Measurements from ENCODE around the gene GABARAP. TPM values are rescaled to one million over a fixed set of nuclear protein-coding genes. Genes with fewer than 3 reads are reported as not detected.
A peak's percentile ranks its signal among the peaks of the same experiment; 100 is the strongest.

The GABARAP gene
- polyA plus RNA-seq, 1 donor from 2014 or later, result 384 TPM

- no peaks in the 10 kb centered on the region for H3F3A ChIP-seq (ENCODE audit: insufficient read depth, low read length, poor library complexity, severe bottlenecking)
- TF ChIP-seq CTCF (IDR thresholded peaks at IDR 0.05; ENCODE audit: poor library complexity, severe bottlenecking), result no peak
- no peak for TF ChIP-seq RAD21 (conservative IDR thresholded peaks at IDR 0.05)
- TF ChIP-seq REST (IDR thresholded peaks at IDR 0.05; ENCODE audit: borderline replicate concordance), result no peak
- TF ChIP-seq POLR2AphosphoS5 (IDR thresholded peaks at IDR 0.05), result no peak
- no peak for TF ChIP-seq EZH2 (IDR thresholded peaks at IDR 0.05; ENCODE audit: borderline replicate concordance, insufficient read depth, low read length, poor library complexity, severe bottlenecking)
- TF ChIP-seq MXI1 (conservative IDR thresholded peaks at IDR 0.05; ENCODE audit: poor library complexity, severe bottlenecking), result no peak
- no peak for TF ChIP-seq SMC3 (conservative IDR thresholded peaks at IDR 0.05; ENCODE audit: poor library complexity)
- no peak for TF ChIP-seq TAF1 (IDR thresholded peaks at IDR 0.05; ENCODE audit: low read depth)
- no peak for TF ChIP-seq EP300 (conservative IDR thresholded peaks at IDR 0.05; ENCODE audit: poor library complexity, severe bottlenecking)
- no peaks in the 10 kb centered on the region for H3K79me2 ChIP-seq (replicated peaks; ENCODE audit: insufficient read depth, low read length)
- H4K20me1 ChIP-seq (ENCODE audit: insufficient read depth), result no peaks in the 10 kb centered on the region
- H2AFZ ChIP-seq (ENCODE audit: low read depth, low read length), result no peak overlapping the region
- peaks cover 4% of the 10 kb centered on the region for H3K36me3 ChIP-seq (ENCODE audit: insufficient read depth, low read length)
- H3K9me2 ChIP-seq (ENCODE audit: insufficient read depth, low read length), result no peaks in the 10 kb centered on the region
- no peak overlapping the region for H3K4me2 ChIP-seq (ENCODE audit: low read length)
- H3K27me3 ChIP-seq (ENCODE audit: insufficient read depth, low read depth, low read length), result peaks cover 60% of the 10 kb centered on the region
- no peak overlapping the region for H3K9ac ChIP-seq (ENCODE audit: low read length)
- H3K27ac ChIP-seq (ENCODE audit: low read length), result no peak overlapping the region
- H3K4me3 ChIP-seq (ENCODE audit: low read length), result no peak overlapping the region
- no peaks in the 10 kb centered on the region for H3K9me3 ChIP-seq (ENCODE audit: low read length)
Observed at GRCh38 chr17:7263801-7264078, 21.5 kb upstream of the GABARAP start.

GRCh38 chr17:7262935-7263800, 20.9 kb upstream of the GABARAP start:
- no peaks in the 10 kb centered on the region for H3F3A ChIP-seq (ENCODE audit: insufficient read depth, low read length, poor library complexity, severe bottlenecking)
- H3K36me3 ChIP-seq (ENCODE audit: insufficient read depth, low read length), result peaks cover 4% of the 10 kb centered on the region
- H2AFZ ChIP-seq (ENCODE audit: low read depth, low read length), result no peak overlapping the region
- H4K20me1 ChIP-seq (ENCODE audit: insufficient read depth), result no peaks in the 10 kb centered on the region
- H3K27ac ChIP-seq (ENCODE audit: low read length), result no peak overlapping the region
- no peak overlapping the region for H3K9ac ChIP-seq (ENCODE audit: low read length)
- no peaks in the 10 kb centered on the region for H3K79me2 ChIP-seq (replicated peaks; ENCODE audit: insufficient read depth, low read length)
- no peaks in the 10 kb centered on the region for H3K9me3 ChIP-seq (ENCODE audit: low read length)
- H3K27me3 ChIP-seq (ENCODE audit: insufficient read depth, low read depth, low read length), result peaks cover 60% of the 10 kb centered on the region
- no peak for TF ChIP-seq EP300 (conservative IDR thresholded peaks at IDR 0.05; ENCODE audit: poor library complexity, severe bottlenecking)
- no peak for TF ChIP-seq SMC3 (conservative IDR thresholded peaks at IDR 0.05; ENCODE audit: poor library complexity)
- TF ChIP-seq EZH2 (IDR thresholded peaks at IDR 0.05; ENCODE audit: borderline replicate concordance, insufficient read depth, low read length, poor library complexity, severe bottlenecking), result no peak
- TF ChIP-seq TAF1 (IDR thresholded peaks at IDR 0.05; ENCODE audit: low read depth), result no peak
- no peak for TF ChIP-seq POLR2AphosphoS5 (IDR thresholded peaks at IDR 0.05)
- TF ChIP-seq MXI1 (conservative IDR thresholded peaks at IDR 0.05; ENCODE audit: poor library complexity, severe bottlenecking), result no peak
- H3K9me2 ChIP-seq (ENCODE audit: insufficient read depth, low read length), result no peaks in the 10 kb centered on the region
- no peak overlapping the region for H3K4me2 ChIP-seq (ENCODE audit: low read length)
- H3K4me3 ChIP-seq (ENCODE audit: low read length), result peak overlapping the region; percentile 43
